GM18498 (cell line): ENCODE results near the gene SDK1.

Experiments used
- ATAC-seq: cut with Tn5 transposase; IDR thresholded peaks from one replicate; pipeline ENCODE4 v1.9.1; 2021; ENCODE audit warnings: mild to moderate bottlenecking, moderate library complexity; ENCODE audit not compliant: unreplicated experiment

SDK1 gene

GRCh38 chr7:4115442-4115841 lies 814.4 kb downstream of the SDK1 start:
- ATAC-seq: no peak

- no peak for ATAC-seq
Measured at GRCh38 chr7:4115941-4116610, 815.0 kb downstream of the SDK1 start.

GRCh38 chr7:4119848-4120247 lies 818.8 kb downstream of the SDK1 start:
- ATAC-seq: no peak

- ATAC-seq: no peak
Measured at GRCh38 chr7:4123346-4123745, 822.3 kb downstream of the SDK1 start.

GRCh38 chr7:4123823-4124222 lies 822.8 kb downstream of the SDK1 start:
- ATAC-seq: no peak

DNA sequence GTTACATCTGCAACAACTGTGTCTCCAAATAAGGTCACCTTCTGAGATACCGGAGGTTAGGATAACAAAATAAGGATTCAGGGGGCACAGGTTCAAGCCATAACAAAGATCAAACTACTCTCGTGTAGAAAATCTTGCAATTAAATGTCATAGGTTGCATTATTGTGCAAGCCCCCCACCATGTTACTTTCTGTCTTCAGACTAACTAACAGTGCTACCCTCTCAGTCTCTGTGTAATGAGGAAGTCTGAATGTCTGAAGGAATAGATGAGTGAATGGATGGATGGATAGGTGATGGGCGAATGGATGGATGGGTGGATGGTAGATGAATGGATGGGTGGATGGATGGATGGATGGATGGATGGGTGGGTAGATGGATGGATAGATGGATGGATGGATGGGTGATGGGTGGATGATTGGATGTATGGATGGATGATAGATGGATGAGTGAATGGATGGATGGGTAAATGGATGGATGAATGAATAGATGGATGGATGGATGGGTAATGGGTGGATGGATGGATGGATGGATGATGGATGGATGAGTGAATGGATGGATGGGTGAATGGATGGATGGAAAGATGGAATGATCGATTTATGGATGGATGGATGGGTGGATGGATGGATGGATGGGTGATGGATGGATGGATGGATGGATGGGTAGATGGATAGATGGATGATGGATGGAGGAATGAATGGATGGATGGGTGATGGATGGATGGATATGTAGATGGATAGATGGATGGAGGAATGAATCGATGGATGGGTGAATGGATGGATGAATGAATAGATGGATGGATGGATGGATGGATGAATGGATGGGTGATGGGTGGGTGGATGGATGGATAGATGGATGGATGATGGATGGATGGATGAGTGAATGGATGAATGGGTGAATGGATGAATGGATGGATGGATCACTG lies 823.8 kb downstream of the SDK1 start:
- no peak for ATAC-seq

GRCh38 chr7:4127909-4128560 lies 827.0 kb downstream of the SDK1 start:
- ATAC-seq: no peak

GRCh38 chr7:4129481-4130122 lies 828.5 kb downstream of the SDK1 start:
- no peak for ATAC-seq

DNA sequence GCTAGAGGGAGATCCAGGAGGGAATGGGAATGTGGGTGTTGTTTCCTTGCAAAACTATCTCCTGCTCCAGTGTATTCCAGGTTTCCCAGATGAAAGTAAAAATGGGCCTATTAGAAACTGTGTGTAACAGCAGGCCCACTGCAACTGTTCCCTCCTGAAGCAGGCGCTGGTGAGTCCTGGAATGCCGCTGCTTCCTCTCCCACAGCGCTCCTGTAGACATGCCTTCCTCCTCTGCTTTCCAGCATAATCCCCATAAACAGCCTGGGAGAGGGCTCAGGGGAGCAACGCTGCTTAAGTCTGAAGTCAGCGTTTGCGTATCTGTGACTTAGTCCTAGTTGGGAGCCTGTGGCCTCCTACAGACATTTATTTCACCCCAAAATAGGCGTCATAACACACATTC lies 830.0 kb downstream of the SDK1 start:
- no peak for ATAC-seq

DNA sequence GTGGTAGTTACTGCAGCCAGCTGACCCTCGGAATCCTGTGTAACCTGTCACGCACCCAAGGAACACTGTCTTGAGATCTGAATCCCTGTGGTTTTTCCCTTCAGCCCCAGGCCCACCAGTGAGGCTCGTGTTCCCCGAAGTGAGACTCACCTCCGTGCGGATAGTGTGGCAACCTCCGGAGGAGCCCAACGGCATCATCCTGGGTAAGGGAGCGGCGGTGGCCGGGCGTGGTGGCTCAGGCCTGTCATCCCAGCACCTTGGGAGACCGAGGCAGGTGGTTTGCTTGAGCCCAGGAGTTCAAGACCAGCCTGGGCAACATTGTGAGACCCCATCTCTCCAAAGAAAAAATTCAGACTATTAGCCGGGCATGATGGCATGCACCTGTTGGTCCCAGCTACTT lies 831.2 kb downstream of the SDK1 start:
- no peak for ATAC-seq

DNA sequence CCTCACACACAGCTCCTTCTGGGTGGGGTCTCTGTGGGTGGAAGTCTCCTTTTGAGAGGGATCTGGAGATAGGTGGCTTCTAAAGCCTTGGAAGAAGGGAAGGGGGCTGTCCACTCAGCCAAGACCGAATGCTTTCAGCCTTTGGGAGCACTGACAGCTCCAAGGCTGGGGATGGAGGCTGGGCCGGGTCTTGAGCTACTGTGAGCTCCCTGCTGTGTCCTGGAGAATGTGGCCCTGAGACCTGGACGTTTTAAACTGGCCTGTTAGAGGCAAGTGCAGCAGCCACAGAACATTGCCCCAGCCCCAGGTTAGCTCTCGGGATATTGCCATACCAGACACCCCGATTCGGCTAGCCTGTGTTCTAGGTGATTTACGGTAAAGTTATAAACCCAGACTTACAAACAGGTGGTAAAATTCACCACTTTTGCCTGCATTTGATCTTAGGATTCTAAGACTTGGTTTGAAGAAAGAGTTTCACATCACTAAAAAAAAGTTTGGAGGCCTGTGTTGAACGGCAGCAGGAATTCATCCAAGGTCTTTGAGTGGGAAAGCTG lies 832.5 kb downstream of the SDK1 start:
- ATAC-seq: no peak

DNA sequence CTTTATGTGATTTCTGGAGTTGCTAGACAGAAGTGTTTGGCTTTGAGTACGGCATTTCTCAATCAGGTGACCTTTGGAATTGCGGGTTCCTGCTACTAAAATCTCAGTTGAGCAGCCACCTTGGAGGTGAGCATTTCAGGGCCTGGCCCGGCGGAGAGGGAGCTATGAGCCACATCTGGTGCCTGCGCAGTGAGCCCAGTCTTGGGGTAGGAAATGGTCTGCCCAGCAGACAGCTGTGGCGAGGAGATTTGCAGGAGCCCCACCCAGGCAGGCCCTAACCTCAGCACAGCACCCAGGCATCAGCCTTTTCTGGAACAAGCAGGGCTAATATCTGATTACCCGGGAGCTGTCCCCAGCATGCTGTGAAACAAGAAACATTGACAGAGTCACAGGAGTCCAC lies 833.2 kb downstream of the SDK1 start:
- ATAC-seq: no peak

GRCh38 chr7:4134631-4135030 lies 833.6 kb downstream of the SDK1 start:
- ATAC-seq: no peak

GRCh38 chr7:4135301-4135700 lies 834.2 kb downstream of the SDK1 start:
- ATAC-seq: no peak

GRCh38 chr7:4136036-4136435 lies 835.0 kb downstream of the SDK1 start:
- ATAC-seq: no peak

GRCh38 chr7:4136501-4137110 lies 835.6 kb downstream of the SDK1 start:
- ATAC-seq: no peak

DNA sequence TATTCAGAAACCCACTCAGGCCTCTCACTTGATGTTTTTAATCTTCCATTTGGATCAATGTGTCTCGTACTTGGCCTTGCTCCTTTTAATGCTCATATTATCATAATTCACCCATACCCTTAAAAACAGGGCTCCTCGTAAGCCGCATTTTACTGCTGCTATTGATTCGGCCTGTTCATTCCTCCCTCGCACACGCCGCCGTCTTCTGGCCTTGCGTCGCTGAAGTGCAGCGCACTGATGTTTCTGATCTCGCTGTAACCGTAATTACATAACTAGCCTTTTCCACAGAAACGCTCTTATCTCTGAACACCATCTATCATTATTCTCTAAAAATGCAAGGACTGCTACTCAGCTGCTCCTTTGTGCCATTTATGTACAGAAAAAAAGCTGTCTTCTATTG lies 836.5 kb downstream of the SDK1 start:
- ATAC-seq: no peak

DNA sequence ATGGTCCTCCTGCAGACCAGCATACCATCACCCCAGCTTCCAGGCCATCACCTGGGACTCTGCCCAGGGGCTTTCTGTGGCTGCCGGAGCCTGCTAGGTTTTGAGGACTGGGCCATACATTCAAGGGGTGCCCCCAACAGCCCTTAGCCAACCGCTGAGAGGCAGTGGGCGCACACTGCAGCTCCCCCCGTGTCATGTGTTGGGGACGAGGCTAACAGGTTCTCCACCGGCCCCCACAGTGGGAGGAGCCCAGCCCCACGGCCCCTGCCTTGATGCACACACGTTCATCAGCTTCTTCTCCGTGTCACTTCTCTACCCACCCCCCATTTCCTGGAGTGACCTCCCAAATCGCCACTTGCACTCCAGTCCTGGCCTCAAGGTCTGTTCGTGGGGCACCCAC lies 837.8 kb downstream of the SDK1 start:
- ATAC-seq: no peak

GRCh38 chr7:4139656-4140625 lies 838.9 kb downstream of the SDK1 start:
- ATAC-seq: no peak
